Activated gamma-delta T cell treated with anti-CD3 and anti-CD28 coated beads, Interleukin-2, amount 50 U/mL, for 16 hours (primary cell): Measurements from ENCODE around the gene CMIP.
A peak's percentile ranks its signal among the peaks of the same experiment; 100 is the strongest.
"Not testable (repeated sequence)": the region's sequence is repeated elsewhere in the genome, so short reads cannot be mapped to it uniquely, and the experiment has no call there.

Source experiments
- DNase-seq: peaks from one replicate; pipeline ENCODE4 v3.0.0-alpha.2; 2020; ENCODE audit warnings: low read depth

CMIP gene

DNA sequence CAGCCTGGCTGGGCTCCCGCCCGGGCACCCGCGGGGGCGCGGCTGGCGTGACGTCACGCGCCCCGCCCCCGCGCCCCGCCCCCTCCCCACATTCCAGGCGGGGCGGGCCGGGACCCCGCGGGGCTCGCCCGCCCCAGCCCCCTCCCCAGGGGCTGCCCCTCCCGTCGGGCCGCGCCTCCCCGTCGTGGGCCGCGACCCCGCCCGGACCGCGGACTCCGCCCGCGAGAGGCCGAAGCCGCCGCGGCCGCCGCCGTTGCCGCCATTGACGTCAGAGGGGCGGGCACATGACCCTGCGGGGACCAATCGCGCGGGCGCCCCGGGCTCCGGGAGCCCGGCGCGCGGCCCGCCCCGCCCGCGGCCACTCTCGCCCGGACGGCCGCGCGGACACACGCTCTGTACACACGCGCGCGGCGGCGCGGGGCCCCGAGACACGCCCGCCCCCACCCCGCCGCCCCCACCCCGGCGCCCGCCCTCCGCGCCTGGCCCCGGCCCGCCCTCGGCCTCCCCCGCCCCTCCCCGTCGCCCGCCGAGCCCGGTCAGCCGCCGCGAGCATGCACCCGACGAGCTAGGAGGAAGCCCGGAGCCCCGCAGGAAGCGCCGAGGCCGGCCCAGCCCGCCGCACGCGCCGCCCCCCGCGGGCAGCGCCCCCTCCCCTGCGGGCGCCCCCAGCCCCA, at the start of gene CMIP:
CMIP (plus strand) TSS at position 361 of the 674 bp plus-strand sequence.
- peak; percentile 66 for DNase-seq

DNA sequence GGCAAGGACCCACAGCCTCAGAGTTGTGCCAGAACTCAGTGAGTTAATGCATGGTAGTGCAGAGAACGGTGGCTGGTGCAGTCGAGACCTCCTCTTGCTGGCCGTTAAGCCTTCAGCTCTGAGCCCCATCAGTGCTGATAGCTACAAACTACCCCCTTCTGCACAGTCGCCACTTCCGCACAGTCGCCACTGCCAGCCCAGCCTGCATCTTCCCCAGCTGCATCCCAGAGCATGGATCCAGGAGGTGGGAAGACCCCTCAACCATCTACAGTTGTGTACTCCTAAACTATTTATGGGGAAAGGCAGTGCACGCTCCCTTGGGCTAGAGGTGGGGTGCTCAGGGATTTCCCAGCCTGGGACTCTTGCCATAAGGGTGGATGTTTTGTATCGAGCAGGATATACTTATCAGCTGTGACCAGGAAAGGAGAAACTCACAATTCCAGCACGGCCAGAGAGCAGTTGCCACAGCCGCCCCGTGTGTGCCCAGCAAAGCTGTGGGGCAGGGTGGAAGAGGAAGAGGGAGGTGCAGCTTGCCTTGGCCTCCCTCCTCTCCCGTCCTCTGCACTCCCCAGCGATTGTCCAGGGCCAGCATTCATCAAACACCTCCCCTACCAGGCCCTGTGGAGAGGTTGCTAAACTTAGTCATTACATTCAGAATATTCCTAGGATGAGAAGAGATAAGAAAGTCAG, 49.5 kb upstream of the CMIP start:
- DNase-seq: no peak

DNA sequence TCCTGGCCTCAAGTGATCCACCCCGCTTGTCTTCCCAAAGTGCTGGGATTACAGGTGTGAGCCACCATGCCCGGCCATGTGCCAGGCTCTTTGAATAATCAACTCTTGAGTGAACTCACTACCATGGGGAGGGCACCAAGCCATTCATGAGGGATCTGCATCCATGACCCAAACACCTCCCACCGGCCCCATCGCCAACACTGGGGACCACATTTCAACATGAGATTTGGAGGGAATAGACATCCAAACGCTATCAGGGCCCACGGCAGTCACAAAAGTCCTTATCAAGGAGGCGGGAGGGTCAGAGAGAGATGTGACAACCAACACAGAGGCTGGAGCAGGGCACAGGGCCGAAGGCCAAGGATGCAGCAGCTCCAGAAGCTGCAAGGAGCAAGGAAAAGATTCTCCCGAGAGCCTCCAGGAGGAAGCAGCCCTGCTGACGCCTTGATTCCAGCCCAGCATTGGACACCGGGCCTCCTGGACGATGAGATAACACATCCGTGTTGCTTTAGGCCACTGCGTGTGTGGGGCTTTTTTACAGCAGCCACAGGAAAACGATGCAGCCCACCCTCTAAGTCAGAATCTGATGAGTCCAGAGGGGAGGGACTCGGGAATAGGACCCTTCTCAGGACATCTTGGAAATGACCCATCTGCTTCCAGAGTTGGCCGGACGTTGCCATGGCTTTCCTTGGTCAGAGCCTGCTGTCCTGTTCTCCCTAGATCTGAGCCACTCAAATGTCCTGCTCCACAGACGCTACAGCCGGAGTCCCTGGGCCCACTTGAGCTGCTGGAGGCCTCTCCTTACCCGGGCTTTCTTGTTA, 47.3 kb upstream of the CMIP start:
- no peak for DNase-seq

DNA sequence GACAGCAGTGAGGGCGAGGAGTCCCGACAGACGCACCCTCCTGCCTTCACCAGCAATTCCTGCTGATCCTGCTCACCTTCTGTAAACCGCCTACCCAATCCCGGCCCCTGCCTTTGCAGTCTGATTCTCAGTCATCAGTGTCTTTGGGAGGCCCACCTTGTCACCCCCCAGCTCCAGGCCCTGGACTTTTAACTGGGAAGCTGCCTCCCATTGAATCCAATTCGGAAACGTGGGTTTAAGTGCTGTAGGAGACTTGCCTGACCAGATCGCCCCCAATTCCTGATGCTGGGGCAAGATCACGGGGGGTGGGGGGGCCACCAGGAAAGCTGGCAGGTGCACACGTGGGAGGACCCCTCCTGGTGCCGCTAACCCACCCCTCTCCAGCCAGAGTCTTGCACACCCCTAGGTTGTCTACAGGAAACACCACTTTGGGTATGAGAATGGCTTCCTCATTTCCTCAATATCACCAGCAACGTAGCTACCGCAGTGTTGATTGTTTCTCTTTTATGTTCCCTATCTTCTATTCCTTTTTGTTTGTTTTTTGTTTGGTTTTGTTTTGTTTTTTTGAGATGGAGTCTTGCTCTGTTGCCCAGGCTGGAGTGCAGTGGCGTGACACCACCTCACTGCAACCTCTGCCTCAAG, 46.6 kb upstream of the CMIP start:
- DNase-seq: no peak

DNA sequence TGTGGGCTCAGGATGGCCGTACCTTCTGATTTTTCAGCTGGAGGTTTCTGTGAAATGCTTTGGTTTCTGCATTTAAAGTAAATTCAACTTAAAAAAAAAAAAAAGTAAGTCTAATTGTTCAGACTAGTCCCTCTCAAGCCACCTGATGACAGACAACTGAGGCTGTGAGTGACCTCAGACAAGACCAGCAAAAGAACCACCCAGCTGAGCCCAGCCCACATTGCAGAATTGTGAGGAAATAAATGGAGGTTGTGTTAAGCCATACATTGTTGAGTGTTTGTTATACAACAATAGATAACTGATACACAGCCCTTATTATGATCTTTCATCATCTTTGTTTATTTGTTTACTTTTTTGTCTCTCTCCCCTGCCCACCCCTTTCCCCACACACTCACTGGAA, 44.7 kb upstream of the CMIP start:
- no peak for DNase-seq

DNA sequence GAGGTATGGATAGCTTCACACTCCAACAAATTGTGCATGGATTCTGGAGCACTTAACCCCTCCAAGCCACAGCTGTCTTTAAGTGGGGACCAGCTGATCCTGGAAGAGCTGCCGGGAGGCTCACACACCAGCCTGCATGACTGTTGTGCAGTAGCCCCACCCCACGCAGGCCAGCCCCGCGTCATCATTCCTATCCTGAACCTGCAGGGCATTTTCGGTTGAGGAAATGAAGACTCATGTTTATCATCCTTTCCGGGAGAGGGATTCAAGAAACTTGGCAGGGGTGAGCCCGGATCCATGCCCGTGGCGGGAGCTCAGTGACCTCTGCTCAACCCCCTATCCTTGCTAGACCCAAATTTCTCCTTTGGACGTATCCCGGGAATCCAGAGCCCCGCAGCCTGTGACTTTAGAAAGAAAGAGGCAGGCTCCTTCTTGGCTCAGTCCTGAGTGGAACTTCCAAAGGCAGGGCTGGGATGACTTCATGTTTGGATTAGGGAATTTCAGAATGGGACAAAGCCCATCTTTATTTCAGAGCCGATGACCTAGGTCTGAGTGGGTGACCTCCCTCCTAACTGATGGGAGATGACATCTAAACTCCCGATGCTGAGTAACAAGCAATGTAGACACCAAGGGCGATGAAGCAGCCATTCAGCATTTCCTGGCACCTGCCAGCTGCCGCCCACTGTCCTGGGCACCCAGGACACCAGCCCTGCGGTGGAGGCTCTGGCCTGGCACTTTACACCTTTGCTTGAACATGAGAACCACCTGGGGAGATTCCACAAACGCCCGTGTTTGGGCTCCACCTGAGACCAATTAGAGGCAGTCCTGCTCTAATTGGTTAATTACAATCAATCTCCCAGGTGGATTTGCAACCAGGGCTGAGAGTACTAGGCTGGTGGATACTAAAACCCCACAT, 43.3 kb upstream of the CMIP start:
- DNase-seq: no peak

DNA sequence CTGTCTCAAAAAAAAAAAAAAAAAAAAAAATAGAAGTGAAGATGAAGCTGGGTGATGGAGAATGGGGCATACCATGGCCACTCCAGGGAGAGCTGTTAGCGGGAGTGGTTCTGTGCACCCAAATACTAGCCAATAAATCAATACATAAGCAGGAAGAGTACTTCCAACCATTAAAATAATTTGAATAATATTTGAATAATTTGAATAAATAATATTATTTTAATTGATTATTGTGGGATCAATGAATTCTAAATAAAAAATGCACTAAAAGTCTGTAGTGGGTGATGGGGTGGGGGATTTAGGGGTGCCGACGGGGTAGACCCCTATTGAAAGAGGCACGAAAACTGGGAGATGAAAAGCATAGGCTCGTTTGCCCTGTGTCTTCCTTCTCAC, 41.4 kb upstream of the CMIP start:
- no peak for DNase-seq

DNA sequence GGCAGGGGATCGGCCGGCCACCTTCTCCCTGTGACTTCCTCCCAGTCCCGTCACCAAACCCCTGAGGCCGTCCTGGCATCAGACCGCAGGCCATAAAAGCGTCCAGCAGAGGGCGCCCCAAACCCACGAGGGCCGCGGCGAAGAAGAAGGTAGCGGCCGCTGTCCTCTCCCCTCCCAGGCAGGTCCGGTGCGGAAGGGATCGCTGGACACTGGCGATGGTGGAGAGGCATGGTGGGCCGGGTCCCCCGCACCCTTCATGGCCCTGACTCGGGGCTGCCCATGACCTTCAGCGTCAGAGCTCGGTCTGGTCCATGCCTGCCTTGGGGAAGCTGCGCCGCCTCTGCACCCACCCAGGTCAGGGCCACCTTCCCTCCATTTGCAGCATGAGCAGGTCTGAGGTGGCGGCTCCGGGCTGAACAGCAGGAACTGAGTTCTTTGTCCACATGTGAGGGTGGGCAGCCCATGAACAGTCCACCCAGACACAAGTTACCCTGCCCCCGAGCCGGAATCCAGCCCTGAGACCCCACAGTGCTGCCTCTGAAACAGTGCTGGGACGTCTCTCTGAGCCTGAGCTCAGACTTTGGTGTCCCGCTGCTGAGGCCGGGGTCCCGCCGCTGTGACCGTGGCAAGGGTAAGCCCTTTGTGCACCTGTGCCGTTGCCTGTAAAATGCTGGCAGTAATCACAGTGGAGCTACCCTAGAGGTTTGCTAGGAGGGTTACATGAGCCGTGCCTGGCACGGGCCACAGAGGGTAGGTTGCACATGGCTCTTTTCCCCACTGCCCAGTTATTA, 40.8 kb upstream of the CMIP start:
- DNase-seq: peak; percentile 71

DNA sequence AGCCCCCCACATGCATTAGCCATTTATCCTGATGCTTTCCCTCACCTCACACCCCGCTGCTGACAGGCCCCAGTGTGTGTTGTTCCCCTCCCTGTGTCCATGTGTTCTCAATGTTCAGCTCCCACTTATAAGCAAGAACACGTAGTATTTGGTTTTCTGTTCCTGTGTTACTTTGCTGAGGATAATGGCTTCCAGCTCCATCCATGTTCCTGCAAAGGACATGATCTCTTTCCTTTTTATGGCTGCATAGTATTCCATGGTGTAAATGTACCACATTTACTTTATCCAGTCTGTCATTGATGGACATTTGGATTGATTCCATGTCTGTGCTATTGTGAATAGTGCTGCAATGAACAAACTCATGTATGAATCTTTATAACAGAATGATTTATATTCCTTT, 39.6 kb upstream of the CMIP start:
- not testable (repeated sequence) for DNase-seq

DNA sequence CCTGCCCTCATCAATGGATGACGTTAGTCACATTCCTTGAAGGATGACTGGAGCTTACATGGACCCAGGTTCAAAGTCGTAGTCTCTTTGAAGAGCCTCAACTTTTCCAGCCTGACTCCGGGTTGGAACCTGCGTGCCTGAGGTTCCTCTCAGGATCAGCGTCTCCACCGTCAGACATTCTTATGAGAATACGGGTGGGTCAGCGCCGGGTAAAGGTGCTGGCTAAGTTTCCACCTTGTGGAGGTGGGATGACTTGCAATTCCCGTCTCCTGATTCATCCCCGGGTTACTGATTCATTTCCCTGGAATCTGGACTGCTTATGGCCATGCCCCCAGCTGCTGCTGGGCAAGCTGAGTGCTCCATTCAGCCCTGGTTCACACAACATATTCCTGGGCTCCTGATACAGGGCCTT, 38.9 kb upstream of the CMIP start:
- DNase-seq: no peak

DNA sequence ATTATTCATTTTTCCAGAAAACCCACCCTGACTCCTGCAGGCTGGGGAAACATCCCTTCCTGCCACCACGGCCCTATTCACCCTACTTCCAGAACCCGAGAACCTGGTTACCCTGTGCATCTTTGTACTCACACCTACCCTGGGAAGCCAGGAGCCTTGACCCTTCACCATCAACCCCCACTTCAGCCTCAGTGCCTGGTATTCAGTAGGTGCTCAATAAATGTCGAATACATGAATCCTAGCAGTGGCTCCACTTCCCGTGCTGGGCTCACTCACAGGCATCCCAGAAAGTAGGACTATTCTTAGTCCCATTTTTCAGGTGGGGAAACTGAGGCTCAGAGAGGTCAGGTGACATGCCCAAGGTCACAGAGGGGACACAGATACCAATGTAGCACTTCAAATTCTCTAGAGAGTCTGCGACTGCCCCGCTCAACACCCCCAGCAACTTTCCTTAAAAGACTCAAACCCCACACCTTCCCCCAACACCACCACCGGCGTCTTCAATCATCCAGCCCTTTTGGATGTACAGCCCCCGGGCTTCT, 36.1 kb upstream of the CMIP start:
- no peak for DNase-seq

DNA sequence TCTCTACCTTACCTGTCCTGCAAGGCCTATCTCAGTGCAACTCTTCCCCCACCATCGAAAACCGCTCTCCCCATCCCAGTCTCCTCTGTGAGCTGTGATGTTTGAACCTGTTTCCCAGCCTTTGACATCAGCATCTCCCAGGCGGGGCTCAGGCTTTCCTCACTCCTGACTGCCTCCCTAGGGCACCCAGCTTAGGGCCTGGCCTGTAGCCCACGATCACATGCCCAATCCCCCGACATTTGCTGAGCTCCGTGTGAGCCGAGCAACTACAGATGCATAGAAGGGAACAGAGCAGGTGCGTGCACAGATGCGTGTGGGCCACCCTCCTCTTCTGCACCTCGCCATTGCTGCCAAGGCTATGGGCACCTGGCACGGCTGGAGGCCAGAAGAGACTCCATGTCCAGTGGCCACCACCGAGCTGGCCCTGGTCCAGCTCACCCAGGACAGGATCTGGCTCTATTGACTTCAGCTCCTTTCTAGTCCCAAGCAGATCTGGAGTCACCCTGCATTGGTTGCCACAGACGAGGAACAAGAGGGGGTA, 35.5 kb upstream of the CMIP start:
- no peak for DNase-seq

DNA sequence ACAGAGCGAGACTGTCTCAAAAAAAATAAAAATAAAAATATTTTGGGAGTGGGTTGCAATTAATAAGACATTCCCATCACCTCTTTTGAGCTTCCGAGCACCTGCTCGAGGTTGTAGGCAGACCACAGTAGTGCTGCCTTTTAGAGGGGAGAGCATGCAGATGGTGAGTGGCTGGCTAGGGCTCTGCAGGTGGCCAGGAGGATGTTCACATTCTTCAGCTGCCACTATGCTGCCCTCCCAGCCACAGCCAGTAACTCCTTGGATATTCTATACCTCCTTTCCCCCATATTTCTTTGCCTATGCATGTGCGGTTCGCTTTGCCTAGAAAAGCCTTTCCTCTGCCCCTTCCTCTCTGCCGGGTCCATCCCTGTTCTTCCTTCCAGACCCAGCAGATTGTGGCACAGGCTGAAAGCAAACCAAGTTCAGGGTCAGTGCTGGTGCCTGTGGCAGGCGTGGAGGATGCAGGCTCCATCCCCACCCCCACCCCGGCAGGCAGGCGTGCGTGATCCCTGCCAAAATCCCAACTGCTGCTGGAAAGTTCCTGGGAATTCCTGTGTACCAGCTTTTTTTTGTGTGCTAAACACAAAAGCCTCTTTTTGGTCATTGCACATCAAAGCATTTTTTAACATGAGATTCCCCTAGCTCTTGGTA, 33.8 kb upstream of the CMIP start:
- no peak for DNase-seq

DNA sequence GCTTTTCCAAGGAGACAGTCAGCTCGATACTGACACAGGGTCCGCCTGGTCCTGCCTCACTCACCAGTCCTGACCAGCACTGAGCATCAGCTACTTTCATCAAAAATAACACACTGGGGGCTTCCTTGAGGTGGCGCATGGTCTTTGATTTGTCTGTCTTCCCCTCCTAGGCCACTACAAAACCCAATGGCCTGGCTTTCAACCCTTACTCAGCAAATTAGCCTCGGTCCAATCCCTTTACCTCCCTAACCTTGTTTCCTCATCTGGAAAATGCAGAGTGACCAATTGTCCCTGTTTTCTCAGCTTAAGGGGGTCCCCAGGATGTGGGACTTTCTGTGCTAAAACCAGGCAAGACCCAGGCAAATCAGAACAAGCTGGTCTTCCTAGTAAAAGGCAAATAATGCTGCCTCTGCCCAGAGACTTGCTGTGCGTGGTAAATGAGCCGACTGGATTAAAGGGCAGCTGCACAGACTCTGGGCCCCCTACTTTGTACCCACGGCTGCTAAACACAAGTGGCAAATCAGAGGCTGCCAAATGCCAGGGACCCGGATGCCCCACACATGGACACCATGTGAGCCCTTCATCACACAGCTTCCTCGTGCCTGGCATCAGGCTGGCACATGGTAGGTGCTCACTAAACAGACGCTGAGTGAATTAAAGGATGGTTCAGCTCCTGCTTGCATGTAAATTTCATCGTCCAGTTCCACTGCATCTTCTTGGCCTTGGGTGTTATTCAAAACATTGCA, 31.2 kb upstream of the CMIP start:
- DNase-seq: no peak

DNA sequence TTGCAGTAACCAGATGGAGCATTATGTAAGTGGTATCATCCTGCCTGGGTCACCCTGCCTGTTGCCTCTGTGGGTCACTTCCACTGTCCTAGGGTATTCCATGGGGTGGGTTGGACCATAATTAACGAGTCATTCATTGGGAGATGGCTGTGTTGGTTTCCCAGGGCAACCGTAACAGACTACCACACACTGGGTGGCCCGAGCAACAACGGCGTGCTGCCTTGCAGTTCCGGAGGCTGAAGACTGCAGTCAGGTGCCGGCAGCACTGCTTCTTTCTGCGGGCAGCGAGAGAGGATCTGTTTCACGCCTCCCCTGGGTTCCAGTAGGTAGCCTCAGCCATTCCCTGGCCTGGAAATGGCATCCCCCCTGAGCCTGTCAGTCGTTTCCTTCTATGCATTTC, 28.9 kb upstream of the CMIP start:
- DNase-seq: no peak

DNA sequence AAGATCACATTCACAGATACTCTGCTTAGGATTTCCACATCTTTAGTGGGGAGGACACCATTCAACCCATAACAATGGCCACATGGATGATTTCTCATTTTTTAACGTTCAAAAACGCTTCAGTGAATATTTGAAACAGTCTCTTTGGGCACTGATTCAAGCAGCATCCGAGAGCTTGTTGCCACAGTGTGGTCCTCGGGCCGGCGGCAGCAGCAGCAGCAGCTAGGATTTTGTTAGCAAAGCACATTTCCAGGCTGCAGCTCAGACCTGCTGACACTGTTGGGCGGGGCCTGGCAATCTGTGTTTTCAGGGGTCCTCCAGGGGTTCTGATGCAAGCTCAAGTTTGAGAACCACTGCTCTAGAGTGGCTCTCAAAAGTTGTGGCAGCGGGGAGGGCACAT, 27.9 kb upstream of the CMIP start:
- no peak for DNase-seq

DNA sequence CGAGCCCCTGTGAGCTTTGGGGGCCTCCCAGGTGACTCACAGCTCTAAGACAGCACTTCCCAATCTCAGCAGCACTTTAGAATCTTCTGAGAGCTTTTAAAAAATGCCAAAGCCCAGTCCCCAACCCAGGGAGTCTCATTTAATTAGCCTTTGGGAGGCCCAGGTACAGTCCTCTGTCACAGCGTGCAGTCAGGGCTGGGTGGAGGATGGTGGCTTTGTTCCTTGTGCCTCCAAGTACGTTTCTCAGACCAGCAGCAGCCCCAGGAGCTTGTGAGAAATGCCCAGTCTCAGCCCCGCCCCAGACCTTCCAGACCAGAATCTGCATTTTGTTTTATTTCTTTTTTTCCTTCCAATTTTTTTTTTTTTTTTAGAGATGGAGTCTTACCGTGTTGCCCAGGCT, 27.4 kb upstream of the CMIP start:
- no peak for DNase-seq

DNA sequence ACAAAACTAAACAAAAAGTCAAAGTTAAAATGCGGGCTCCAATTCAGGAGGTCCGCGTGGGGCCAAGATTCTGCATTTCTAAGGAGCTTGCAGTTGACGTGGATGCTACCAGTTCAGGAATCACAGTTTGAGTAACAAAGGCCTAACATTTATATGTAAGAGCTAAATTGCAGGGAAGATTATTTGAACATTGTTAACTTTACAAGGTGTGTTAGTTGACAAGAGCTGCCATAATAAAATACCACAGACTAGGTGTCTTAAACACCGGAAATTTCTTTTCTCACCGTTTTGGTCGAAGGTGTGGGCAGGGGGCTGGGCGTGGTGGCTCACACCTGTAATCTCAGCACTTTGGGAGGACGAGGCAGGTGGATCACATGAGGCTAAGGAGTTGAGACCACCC, 24.8 kb upstream of the CMIP start:
- DNase-seq: no peak

DNA sequence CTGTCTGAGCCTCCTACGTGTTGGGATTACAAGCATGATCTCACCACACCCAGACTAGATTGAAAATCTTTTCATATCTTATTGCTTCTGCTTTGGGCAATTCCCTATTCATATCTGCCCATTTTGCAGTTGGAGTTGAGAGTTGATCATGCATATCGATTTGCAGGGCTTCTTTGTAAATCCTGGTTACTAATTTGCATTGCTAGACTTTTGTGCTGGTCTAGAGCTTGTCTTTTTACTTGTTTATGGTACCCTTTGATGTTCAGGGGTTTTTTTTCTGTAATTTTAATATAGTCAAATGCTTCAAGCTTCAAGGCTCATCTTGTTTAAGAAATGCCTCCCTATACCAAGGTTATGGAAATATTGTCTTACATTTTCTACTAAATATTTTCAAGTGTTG, 23.5 kb upstream of the CMIP start:
- DNase-seq: no peak
